ENCODE measurements around the gene SLIRP.

DNA sequence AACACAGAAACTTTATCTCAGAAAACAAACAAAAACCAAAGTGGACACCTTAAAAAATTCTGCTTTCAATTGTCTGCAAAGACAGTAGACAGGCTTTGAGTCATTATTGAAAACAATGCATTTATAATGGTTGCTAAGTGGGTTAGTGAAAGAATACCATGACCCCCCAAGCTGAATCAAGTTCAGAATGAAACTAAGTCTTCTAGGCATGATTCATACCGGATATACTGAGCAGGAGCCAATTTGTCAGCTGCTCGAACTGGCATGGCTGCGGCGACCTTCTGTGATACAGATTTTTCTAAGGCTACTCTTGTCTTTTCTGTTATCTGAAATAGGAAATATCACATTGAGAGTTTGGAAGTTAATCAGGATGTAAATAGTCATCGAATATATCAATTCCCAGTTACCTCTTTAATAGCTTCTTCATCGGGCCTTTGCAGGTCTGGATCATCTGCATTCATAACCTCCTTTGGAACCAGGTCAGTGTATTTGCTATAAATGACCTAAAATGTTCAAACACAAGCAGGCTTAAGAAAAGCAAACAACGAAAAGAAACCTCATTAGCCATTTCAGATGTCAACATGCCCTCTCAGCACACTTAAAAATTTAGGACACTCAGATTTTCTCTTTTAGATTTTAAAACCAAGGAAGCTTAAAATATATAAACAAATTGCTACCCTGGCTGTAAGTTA lies 30.8 kb downstream of the SLIRP start:
- TF ChIP-seq, protein P1, sequence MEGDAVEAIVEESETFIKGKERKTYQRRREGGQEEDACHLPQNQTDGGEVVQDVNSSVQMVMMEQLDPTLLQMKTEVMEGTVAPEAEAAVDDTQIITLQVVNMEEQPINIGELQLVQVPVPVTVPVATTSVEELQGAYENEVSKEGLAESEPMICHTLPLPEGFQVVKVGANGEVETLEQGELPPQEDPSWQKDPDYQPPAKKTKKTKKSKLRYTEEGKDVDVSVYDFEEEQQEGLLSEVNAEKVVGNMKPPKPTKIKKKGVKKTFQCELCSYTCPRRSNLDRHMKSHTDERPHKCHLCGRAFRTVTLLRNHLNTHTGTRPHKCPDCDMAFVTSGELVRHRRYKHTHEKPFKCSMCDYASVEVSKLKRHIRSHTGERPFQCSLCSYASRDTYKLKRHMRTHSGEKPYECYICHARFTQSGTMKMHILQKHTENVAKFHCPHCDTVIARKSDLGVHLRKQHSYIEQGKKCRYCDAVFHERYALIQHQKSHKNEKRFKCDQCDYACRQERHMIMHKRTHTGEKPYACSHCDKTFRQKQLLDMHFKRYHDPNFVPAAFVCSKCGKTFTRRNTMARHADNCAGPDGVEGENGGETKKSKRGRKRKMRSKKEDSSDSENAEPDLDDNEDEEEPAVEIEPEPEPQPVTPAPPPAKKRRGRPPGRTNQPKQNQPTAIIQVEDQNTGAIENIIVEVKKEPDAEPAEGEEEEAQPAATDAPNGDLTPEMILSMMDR (IDR thresholded peaks at IDR 0.05) = no peak
- TF ChIP-seq POLR2A (IDR thresholded peaks at IDR 0.05) = no peak
